WTC11 (cell line): ENCODE measurements around the gene ARL5B. TPM values are rescaled to one million over a fixed set of nuclear protein-coding genes. Genes with fewer than 3 reads are reported as not detected.
A peak's percentile ranks its signal among the peaks of the same experiment; 100 is the strongest.

Experiments
- ATAC-seq: fragments of 200-7000 bp; cut with Tn5 transposase; 2 replicates; pipeline ENCODE4 v1.10.0; 2021; ENCODE audit warnings: mild to moderate bottlenecking, moderate library complexity
- CTCF ChIA-PET: fragments of 300-600 bp; sonication (Branson Sonifier 250); formaldehyde crosslinking; loops from one replicate; lab custom pipeline; 2021; ENCODE audit warnings: antibody characterized with exemption; lab: Charles Lee
- POLR2A ChIA-PET: fragments of 350-600 bp; sonication (Branson Sonifier 250); formaldehyde crosslinking; loops from one replicate; lab custom pipeline; 2021; ENCODE audit warnings: antibody characterized with exemption; lab: Charles Lee
- DNase-seq: peaks from one replicate; pipeline ENCODE4 v3.0.0; 2021; ENCODE audit warnings: low spot score
- H3K27ac Mint-ChIP-seq: 2 replicates; pipeline ENCODE4 v1.8.0; 2021; ENCODE audit warnings: mixed read lengths
- H3K27me3 Mint-ChIP-seq: 2 replicates; pipeline ENCODE4 v1.8.0; 2021; ENCODE audit warnings: low read depth, mild to moderate bottlenecking, moderate library complexity, mixed read lengths
- H3K36me3 Mint-ChIP-seq: 2 replicates; pipeline ENCODE4 v1.8.0; 2021; ENCODE audit warnings: mixed read lengths
- H3K4me1 Mint-ChIP-seq: 2 replicates; pipeline ENCODE4 v1.8.0; 2022; ENCODE audit warnings: mixed read lengths
- H3K4me3 Mint-ChIP-seq: 2 replicates; pipeline ENCODE4 v1.8.0; 2021; ENCODE audit warnings: mild to moderate bottlenecking, moderate library complexity, mixed read lengths
- H3K9me3 Mint-ChIP-seq: 2 replicates; pipeline ENCODE4 v1.8.0; 2021; ENCODE audit warnings: mixed read lengths
- ATF1 ChIP-seq: sonication (generic); formaldehyde crosslinking; IDR thresholded peaks from 2 replicates; pipeline ENCODE4 v1.8.1; 2023; ENCODE audit warnings: mild to moderate bottlenecking, moderate library complexity, missing genetic modification reagents
- CBFB ChIP-seq: sonication (generic); formaldehyde crosslinking; IDR thresholded peaks from 2 replicates; pipeline ENCODE4 v1.8.1; 2022; ENCODE audit warnings: mild to moderate bottlenecking, low read depth, missing genetic modification reagents
- CDX4 ChIP-seq: fragments of 250-450 bp; sonication (Bioruptor Pico); IDR thresholded peaks from 2 replicates; pipeline ENCODE4 v1.9.0; 2021; ENCODE audit warnings: moderate library complexity, mild to moderate bottlenecking, inconsistent platforms, borderline replicate concordance
- CREM ChIP-seq: sonication (generic); formaldehyde crosslinking; IDR thresholded peaks from 2 replicates; pipeline ENCODE4 v1.8.1; 2022; ENCODE audit warnings: mild to moderate bottlenecking, missing genetic modification reagents, moderate library complexity
- E2F5 ChIP-seq: sonication (generic); formaldehyde crosslinking; IDR thresholded peaks from 2 replicates; pipeline ENCODE4 v1.8.1; 2022; ENCODE audit warnings: mild to moderate bottlenecking, moderate library complexity, missing genetic modification reagents
- ELF4 ChIP-seq: sonication (generic); formaldehyde crosslinking; IDR thresholded peaks from 2 replicates; pipeline ENCODE4 v1.8.1; 2022; ENCODE audit warnings: low read depth, mild to moderate bottlenecking, moderate library complexity, missing genetic modification reagents
- JAZF1 ChIP-seq: fragments of 250-450 bp; sonication (Bioruptor Pico); IDR thresholded peaks from 2 replicates; pipeline ENCODE4 v1.9.0; 2021; ENCODE audit warnings: moderate library complexity, mild to moderate bottlenecking, inconsistent platforms
- JUN ChIP-seq: sonication (generic); formaldehyde crosslinking; IDR thresholded peaks from 2 replicates; pipeline ENCODE4 v1.8.0; 2023; ENCODE audit warnings: mild to moderate bottlenecking, missing genetic modification reagents
- MXD4 ChIP-seq: fragments of 250-450 bp; sonication (Bioruptor Pico); IDR thresholded peaks from 2 replicates; pipeline ENCODE4 v1.8.0; 2021; ENCODE audit warnings: mild to moderate bottlenecking, moderate library complexity, borderline replicate concordance
- NFE2L1 ChIP-seq: sonication (generic); formaldehyde crosslinking; IDR thresholded peaks from 2 replicates; pipeline ENCODE4 v1.8.1; 2023; ENCODE audit warnings: missing genetic modification reagents
- PRRX2 ChIP-seq: fragments of 250-450 bp; sonication (Bioruptor Pico); IDR thresholded peaks from 2 replicates; pipeline ENCODE4 v1.8.0; 2021; ENCODE audit warnings: mild to moderate bottlenecking
- TP53 ChIP-seq: sonication (generic); formaldehyde crosslinking; IDR thresholded peaks from 2 replicates; pipeline ENCODE4 v1.8.1; 2023; ENCODE audit warnings: mild to moderate bottlenecking, missing genetic modification reagents
- USF2 ChIP-seq: sonication (generic); formaldehyde crosslinking; IDR thresholded peaks from 2 replicates; pipeline ENCODE4 v1.8.1; 2023; ENCODE audit warnings: mild to moderate bottlenecking, missing genetic modification reagents, moderate library complexity
- ZNF138 ChIP-seq: sonication (generic); formaldehyde crosslinking; conservative IDR thresholded peaks from 2 replicates; pipeline ENCODE4 v1.8.1; 2022; ENCODE audit warnings: mild to moderate bottlenecking, moderate library complexity, missing genetic modification reagents
- ZNF396 ChIP-seq: fragments of 250-450 bp; sonication (Bioruptor Pico); IDR thresholded peaks from 2 replicates; pipeline ENCODE4 v1.8.0; 2021; ENCODE audit warnings: mild to moderate bottlenecking, moderate library complexity, borderline replicate concordance
- ZNF416 ChIP-seq: fragments of 250-450 bp; sonication (Bioruptor Pico); IDR thresholded peaks from 2 replicates; pipeline ENCODE4 v1.9.0; 2021; ENCODE audit warnings: mild to moderate bottlenecking, inconsistent platforms
- ZNF423 ChIP-seq: fragments of 250-450 bp; sonication (Bioruptor Pico); IDR thresholded peaks from 2 replicates; pipeline ENCODE4 v2.1.2; 2022; ENCODE audit warnings: mild to moderate bottlenecking, moderate library complexity
- ZNF512 ChIP-seq: sonication (generic); formaldehyde crosslinking; IDR thresholded peaks from 2 replicates; pipeline ENCODE4 v1.8.1; 2022; ENCODE audit warnings: missing genetic modification reagents, borderline replicate concordance
- total RNA-seq: library from RNA; stranded (reverse); gene quantifications from 3 replicates; pipeline ENCODE4 v1.2.3, GENCODE V29; 2021
- TF ChIP-seq, protein P1 (sequence below): sonication (generic); formaldehyde crosslinking; conservative IDR thresholded peaks from 2 replicates; pipeline ENCODE4 v1.8.1; 2023; ENCODE audit warnings: mild to moderate bottlenecking, low read depth, missing genetic modification reagents, moderate library complexity
- TF ChIP-seq, protein P2 (sequence below): sonication (generic); formaldehyde crosslinking; IDR thresholded peaks from 2 replicates; pipeline ENCODE4 v1.8.1; 2023; ENCODE audit warnings: mild to moderate bottlenecking, missing genetic modification reagents, moderate library complexity
- TF ChIP-seq, protein P3 (sequence below): fragments of 250-450 bp; sonication (Bioruptor Pico); IDR thresholded peaks from 2 replicates; pipeline ENCODE4 v1.8.0; 2021; ENCODE audit warnings: mild to moderate bottlenecking
- TF ChIP-seq, protein P4 (sequence below): fragments of 250-450 bp; sonication (Bioruptor Pico); IDR thresholded peaks from 2 replicates; pipeline ENCODE4 v1.9.0; 2021; ENCODE audit warnings: mild to moderate bottlenecking, borderline replicate concordance

ARL5B gene
- total RNA-seq, 1 experiment from 2014 or later: 44.1 TPM

GRCh38 chr10:18681366-18681765 is 22.1 kb downstream of the ARL5B start:
- no peak for TF ChIP-seq CDX4
- TF ChIP-seq, protein P1, sequence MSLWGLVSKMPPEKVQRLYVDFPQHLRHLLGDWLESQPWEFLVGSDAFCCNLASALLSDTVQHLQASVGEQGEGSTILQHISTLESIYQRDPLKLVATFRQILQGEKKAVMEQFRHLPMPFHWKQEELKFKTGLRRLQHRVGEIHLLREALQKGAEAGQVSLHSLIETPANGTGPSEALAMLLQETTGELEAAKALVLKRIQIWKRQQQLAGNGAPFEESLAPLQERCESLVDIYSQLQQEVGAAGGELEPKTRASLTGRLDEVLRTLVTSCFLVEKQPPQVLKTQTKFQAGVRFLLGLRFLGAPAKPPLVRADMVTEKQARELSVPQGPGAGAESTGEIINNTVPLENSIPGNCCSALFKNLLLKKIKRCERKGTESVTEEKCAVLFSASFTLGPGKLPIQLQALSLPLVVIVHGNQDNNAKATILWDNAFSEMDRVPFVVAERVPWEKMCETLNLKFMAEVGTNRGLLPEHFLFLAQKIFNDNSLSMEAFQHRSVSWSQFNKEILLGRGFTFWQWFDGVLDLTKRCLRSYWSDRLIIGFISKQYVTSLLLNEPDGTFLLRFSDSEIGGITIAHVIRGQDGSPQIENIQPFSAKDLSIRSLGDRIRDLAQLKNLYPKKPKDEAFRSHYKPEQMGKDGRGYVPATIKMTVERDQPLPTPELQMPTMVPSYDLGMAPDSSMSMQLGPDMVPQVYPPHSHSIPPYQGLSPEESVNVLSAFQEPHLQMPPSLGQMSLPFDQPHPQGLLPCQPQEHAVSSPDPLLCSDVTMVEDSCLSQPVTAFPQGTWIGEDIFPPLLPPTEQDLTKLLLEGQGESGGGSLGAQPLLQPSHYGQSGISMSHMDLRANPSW (CRISPR knock-in tag): no peak
- TF ChIP-seq ELF4 (CRISPR knock-in tag): no peak
- TF ChIP-seq CREM (CRISPR knock-in tag): no peak
- TF ChIP-seq ZNF423 (CRISPR knock-in tag): no peak
- TF ChIP-seq, all 79 proteins: peak for 0
- POLR2A ChIA-PET: no interaction called here
- no peak overlapping the region for H3K4me3 Mint-ChIP-seq
- peaks cover 23% of the 10 kb centered on the region for H3K4me1 Mint-ChIP-seq
- H3K9me3 Mint-ChIP-seq: no peaks in the 10 kb centered on the region
- 0 out of 2 replicates have a peak, but pooled peaks cover 3% of the 10 kb centered on the region for H3K36me3 Mint-ChIP-seq
- CTCF ChIA-PET: no interaction called here
- no peak for DNase-seq
- ATAC-seq: no peak
- peak overlapping the region; percentile 71; the same call in 1 of the 2 replicates for H3K27ac Mint-ChIP-seq
- H3K27me3 Mint-ChIP-seq: no peaks in the 10 kb centered on the region

- no peak overlapping the region for H3K4me3 Mint-ChIP-seq
- no peaks in the 10 kb centered on the region for H3K9me3 Mint-ChIP-seq
- H3K27ac Mint-ChIP-seq: no peak overlapping the region; the same call in 1 of the 2 replicates
- DNase-seq (no peak), ATAC-seq (no peak)
- H3K4me1 Mint-ChIP-seq: peaks cover 23% of the 10 kb centered on the region
- ChIA-PET CTCF (no interaction called here), POLR2A (no interaction called here)
- H3K27me3 Mint-ChIP-seq: no peaks in the 10 kb centered on the region
- H3K36me3 Mint-ChIP-seq: 0 out of 2 replicates have a peak, but pooled peaks cover 3% of the 10 kb centered on the region
- no peak for TF ChIP-seq E2F5 (CRISPR knock-in tag)
- TF ChIP-seq, protein P2, sequence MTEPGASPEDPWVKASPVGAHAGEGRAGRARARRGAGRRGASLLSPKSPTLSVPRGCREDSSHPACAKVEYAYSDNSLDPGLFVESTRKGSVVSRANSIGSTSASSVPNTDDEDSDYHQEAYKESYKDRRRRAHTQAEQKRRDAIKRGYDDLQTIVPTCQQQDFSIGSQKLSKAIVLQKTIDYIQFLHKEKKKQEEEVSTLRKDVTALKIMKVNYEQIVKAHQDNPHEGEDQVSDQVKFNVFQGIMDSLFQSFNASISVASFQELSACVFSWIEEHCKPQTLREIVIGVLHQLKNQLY: no peak
- no peak for TF ChIP-seq CREM (CRISPR knock-in tag)
- no peak for TF ChIP-seq JAZF1
- no peak for TF ChIP-seq PRRX2 (CRISPR knock-in tag)
- TF ChIP-seq, protein P3, sequence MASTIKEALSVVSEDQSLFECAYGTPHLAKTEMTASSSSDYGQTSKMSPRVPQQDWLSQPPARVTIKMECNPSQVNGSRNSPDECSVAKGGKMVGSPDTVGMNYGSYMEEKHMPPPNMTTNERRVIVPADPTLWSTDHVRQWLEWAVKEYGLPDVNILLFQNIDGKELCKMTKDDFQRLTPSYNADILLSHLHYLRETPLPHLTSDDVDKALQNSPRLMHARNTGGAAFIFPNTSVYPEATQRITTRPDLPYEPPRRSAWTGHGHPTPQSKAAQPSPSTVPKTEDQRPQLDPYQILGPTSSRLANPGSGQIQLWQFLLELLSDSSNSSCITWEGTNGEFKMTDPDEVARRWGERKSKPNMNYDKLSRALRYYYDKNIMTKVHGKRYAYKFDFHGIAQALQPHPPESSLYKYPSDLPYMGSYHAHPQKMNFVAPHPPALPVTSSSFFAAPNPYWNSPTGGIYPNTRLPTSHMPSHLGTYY: no peak
- no peak for TF ChIP-seq JUN (CRISPR knock-in tag)
- no peak for TF ChIP-seq USF2 (CRISPR knock-in tag)
- no peak for TF ChIP-seq ZNF512
- TF ChIP-seq NFE2L1 (CRISPR knock-in tag): no peak
- no peak for TF ChIP-seq ZNF138
- TF ChIP-seq, protein P4, sequence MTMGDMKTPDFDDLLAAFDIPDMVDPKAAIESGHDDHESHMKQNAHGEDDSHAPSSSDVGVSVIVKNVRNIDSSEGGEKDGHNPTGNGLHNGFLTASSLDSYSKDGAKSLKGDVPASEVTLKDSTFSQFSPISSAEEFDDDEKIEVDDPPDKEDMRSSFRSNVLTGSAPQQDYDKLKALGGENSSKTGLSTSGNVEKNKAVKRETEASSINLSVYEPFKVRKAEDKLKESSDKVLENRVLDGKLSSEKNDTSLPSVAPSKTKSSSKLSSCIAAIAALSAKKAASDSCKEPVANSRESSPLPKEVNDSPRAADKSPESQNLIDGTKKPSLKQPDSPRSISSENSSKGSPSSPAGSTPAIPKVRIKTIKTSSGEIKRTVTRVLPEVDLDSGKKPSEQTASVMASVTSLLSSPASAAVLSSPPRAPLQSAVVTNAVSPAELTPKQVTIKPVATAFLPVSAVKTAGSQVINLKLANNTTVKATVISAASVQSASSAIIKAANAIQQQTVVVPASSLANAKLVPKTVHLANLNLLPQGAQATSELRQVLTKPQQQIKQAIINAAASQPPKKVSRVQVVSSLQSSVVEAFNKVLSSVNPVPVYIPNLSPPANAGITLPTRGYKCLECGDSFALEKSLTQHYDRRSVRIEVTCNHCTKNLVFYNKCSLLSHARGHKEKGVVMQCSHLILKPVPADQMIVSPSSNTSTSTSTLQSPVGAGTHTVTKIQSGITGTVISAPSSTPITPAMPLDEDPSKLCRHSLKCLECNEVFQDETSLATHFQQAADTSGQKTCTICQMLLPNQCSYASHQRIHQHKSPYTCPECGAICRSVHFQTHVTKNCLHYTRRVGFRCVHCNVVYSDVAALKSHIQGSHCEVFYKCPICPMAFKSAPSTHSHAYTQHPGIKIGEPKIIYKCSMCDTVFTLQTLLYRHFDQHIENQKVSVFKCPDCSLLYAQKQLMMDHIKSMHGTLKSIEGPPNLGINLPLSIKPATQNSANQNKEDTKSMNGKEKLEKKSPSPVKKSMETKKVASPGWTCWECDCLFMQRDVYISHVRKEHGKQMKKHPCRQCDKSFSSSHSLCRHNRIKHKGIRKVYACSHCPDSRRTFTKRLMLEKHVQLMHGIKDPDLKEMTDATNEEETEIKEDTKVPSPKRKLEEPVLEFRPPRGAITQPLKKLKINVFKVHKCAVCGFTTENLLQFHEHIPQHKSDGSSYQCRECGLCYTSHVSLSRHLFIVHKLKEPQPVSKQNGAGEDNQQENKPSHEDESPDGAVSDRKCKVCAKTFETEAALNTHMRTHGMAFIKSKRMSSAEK (CRISPR knock-in tag): no peak
- no peak for TF ChIP-seq ATF1 (CRISPR knock-in tag)
- TF ChIP-seq ZNF416 (CRISPR knock-in tag): no peak
- TF ChIP-seq MXD4 (CRISPR knock-in tag): no peak
- no peak for TF ChIP-seq TP53
- TF ChIP-seq ZNF396: no peak
- TF ChIP-seq CBFB (CRISPR knock-in tag): no peak
Observed at GRCh38 chr10:18681971-18682411, 22.8 kb downstream of the ARL5B start.
